Hepatocyte (in vitro differentiated cells): ENCODE data around the gene RAB11FIP2.
A peak's percentile ranks its signal among the peaks of the same experiment; 100 is the strongest.

ENCODE experiments used
- CTCF ChIP-seq: fragments of 200-600 bp; sonication (generic); IDR thresholded peaks from 2 replicates; pipeline ENCODE4 v1.5.1; 2016; ENCODE audit warnings: antibody characterized with exemption, mild to moderate bottlenecking; ENCODE audit not compliant: poor library complexity
- EZH2 ChIP-seq: fragments of 200-600 bp; sonication (generic); IDR thresholded peaks from 2 replicates; pipeline ENCODE4 v1.6.1; 2016; ENCODE audit warnings: antibody characterized with exemption, mild to moderate bottlenecking, borderline replicate concordance

GRCh38 chr10:118046395-118047156 lies at the start of gene RAB11FIP2:
- TF ChIP-seq CTCF: peak; percentile 24
- TF ChIP-seq EZH2: no peak
